Tibial nerve (tissue), 3 donors: ENCODE results near the gene SPOCK3.

Experiments used
- CTCF ChIP-seq, 5 experiments: fragments of 200-600 bp in 3 of 5; fragments of 450-650 bp in 2 of 5; sonication (generic) in 3 of 5; IDR thresholded peaks; one replicate each; pipeline ENCODE4 v1.5.1; 2016 to 2019; ENCODE audit warnings: antibody characterized with exemption in 5 of 5, mild to moderate bottlenecking in 3 of 5, moderate library complexity in 2 of 5
- POLR2A ChIP-seq, 2 donors: fragments of 450-650 bp; IDR thresholded peaks; one replicate each; pipeline ENCODE4 v1.6.1; 2017; ENCODE audit warnings: antibody characterized with exemption in 2 of 2, mild to moderate bottlenecking in 2 of 2, moderate library complexity in 2 of 2

GRCh38 chr4:167109859-167110258, 124.4 kb downstream of the SPOCK3 start:
- TF ChIP-seq POLR2A (IDR thresholded peaks at IDR 0.05): no peak
- no peak for TF ChIP-seq CTCF (IDR thresholded peaks at IDR 0.05)
